ENCODE data around the gene NF1.
"Not testable (repeated sequence)": the region's sequence is repeated elsewhere in the genome, so short reads cannot be mapped to it uniquely, and the experiment has no call there.

NF1 gene

GRCh38 chr17:31295489-31295871, 200.7 kb downstream of the NF1 start:
- DNase-seq (ENCODE audit: low read depth, low spot score), result no peak

DNA sequence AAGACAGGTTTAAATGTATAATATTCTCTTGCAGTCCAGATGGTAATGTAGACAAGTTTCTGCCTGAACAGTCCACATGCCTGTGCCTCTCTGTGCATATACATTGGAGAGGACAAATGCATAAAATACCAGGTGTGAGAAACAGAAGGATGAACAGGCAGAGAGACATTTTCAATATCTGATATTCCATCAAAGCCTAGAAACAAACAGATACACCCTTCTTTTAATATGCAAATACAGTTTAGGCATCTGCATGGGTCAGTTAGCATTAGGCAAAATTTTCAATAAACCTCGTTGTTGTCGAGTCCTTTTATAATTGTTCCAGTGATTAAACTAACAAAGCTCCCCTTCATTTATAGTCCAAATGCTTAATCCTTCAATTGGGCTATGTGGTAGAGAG, 201.4 kb downstream of the NF1 start:
- DNase-seq (ENCODE audit: low read depth, low spot score), result no peak

GRCh38 chr17:31297090-31297489, 202.3 kb downstream of the NF1 start, which contains the start of gene OMG:
Gene OMG (minus strand): TSS chr17:31297239. CDS start chr17:31296331, 908 bp downstream.
- DNase-seq (ENCODE audit: low read depth, low spot score), result no peak

- DNase-seq (ENCODE audit: low read depth, low spot score), result no peak
Measured at GRCh38 chr17:31299624-31300023, 204.8 kb downstream of the NF1 start.

DNA sequence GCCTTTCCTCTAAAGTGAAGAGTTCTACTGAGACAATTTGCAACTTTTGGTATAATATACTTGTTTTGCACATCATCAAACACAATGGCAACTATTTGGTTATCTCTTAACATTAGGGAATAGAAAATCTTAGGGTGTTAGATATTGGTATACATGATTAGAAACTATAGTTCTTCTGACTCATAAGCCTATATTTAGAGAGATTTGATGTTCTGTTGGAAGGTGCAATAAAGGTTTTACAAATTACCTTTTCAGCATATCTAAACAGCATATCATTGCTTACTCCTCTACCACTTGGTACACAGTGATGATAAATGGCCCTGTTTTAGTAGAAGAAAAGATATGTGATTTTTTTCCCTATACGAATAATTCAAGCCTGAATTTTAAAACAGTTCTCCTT, 212.9 kb downstream of the NF1 start:
- no peak for DNase-seq (ENCODE audit: low read depth, low spot score)

- DNase-seq (ENCODE audit: low read depth, low spot score), result no peak
Measured at GRCh38 chr17:31308372-31309334, 213.9 kb downstream of the NF1 start.

GRCh38 chr17:31309556-31309955, 214.8 kb downstream of the NF1 start:
- DNase-seq (ENCODE audit: low read depth, low spot score), result no peak

- no peak for DNase-seq (ENCODE audit: low read depth, low spot score)
Measured at GRCh38 chr17:31310260-31310659, 215.5 kb downstream of the NF1 start.

- DNase-seq (ENCODE audit: low read depth, low spot score), result no peak
Measured at GRCh38 chr17:31310886-31311285, 216.1 kb downstream of the NF1 start.

DNA sequence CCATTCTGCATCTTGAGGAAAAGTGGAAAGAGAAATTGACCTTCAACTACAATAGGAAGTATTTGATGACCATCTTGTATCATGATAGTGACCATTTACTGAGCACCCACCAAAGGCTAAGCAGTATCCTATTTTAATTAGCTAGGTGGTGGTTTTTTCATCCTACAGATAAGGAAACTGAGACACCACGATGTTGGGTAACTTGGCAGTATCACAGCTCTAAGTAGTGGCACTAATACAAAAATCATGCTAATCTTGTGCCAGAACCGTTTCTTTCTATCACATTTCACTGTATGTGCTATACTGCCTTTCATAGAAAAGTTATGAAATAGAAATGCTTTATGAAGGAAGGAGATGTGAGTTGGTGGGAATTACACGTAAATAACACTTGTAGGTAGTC, 216.7 kb downstream of the NF1 start:
- DNase-seq (ENCODE audit: low read depth, low spot score), result no peak

- DNase-seq (ENCODE audit: low read depth, low spot score), result not testable (repeated sequence)
Measured at GRCh38 chr17:31312223-31312622, 217.4 kb downstream of the NF1 start.

DNA sequence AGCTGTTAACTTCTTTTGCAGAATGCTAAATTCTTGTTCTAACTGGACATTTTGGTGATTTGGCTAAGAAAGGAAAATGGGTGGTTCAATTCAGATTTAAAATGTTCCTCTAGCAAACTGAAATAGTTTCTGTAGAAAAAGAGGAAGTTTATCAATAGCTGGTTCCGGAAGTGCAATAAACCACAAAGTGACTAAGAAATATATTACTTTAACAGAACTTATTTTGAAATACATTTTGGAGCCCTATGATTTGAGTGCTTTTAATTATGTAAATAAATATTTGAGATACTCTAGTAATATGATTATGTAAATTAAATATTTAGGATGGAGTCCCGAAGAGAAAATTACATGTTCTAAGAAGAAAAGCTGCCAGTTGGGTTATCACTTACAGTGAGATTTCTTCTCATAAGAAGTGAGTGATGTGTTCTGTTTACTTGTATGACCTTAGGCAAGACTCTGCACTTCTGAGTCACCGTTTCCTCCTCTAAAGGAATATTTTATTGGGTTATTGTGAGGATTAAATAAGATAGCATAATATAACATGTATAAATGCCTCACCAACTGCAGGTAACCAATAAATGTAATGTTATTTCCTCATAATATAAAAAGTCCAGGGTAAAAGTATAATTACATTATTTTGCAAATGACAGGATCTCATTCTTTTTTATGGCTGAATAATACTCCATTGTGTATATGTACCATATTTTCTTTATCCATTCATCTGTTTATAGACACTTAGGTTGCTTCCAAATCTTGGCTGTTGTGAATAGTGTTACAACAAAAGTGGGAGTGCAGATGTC, 219.4 kb downstream of the NF1 start, which contains the start of gene EVI2B:
EVI2B (minus strand) TSS at position 73 of the 800 bp plus-strand sequence. CDS start 8,445 bp downstream, outside the sequence.
- DNase-seq (ENCODE audit: low read depth, low spot score), result no peak

DNA sequence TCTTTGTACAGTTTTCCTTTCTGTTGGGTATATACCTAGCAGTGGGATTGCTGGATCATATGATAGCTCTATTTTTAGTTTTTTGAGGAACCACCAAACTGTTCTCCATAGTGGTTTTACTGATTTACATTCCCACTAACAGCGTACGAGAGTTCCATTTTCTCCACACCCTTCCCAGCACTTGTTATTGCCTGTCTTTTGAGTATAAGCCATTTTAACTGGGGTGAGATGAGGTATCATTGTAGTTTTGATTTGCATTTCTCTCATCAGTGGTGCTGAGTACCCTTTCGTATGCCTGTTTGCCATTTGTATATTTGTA, 220.0 kb downstream of the NF1 start:
- no peak for DNase-seq (ENCODE audit: low read depth, low spot score)

DNA sequence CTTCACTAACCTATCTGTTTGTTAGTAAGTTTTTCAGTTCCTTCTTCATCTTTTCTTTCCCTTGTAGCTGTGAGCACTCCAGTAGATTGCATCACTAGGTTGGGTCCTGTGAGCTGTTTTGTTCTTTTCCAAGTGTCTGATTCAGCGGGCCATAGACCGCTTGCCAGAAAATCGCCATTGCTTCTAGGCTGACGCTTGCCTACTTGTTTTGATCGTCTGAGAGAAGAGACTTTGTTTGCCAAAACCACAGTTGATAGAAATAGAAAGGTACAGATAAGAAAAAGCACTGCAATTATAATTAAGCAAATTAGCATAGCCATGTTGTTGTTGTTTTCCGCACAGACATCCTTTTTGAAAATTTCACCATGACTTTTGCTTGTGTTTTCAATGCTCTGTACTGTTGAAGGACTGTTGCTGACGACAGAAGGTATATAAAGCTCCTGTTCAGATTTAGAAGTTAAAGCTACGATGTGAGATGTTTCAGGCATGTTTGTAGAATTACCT, 223.6 kb downstream of the NF1 start:
- DNase-seq (ENCODE audit: low read depth, low spot score), result no peak

- DNase-seq (ENCODE audit: low read depth, low spot score), result no peak
Measured at GRCh38 chr17:31318851-31319661, 224.3 kb downstream of the NF1 start.

GRCh38 chr17:31320241-31320640, 225.5 kb downstream of the NF1 start:
- DNase-seq (ENCODE audit: low read depth, low spot score), result no peak

- no peak for DNase-seq (ENCODE audit: low read depth, low spot score)
Measured at GRCh38 chr17:31320791-31321190, 226.0 kb downstream of the NF1 start.

GRCh38 chr17:31321481-31321880, 226.7 kb downstream of the NF1 start, which contains the start of gene EVI2A:
Gene EVI2A (minus strand): TSS chr17:31321622. CDS start chr17:31319013, 2,609 bp downstream.
- DNase-seq (ENCODE audit: low read depth, low spot score), result no peak

- no peak for DNase-seq (ENCODE audit: low read depth, low spot score)
Measured at GRCh38 chr17:31321966-31322365, 227.2 kb downstream of the NF1 start.

GRCh38 chr17:31323551-31323950, 228.8 kb downstream of the NF1 start:
- DNase-seq (ENCODE audit: low read depth, low spot score), result no peak

GRCh38 chr17:31327534-31328159, 232.9 kb downstream of the NF1 start:
- DNase-seq (ENCODE audit: low read depth, low spot score), result no peak
